Measurements from ENCODE around the gene ZNF205. TPM values are rescaled to one million over a fixed set of nuclear protein-coding genes. Genes with fewer than 3 reads are reported as not detected.
"Not testable (repeated sequence)": the region's sequence is repeated elsewhere in the genome, so short reads cannot be mapped to it uniquely, and the experiment has no call there.

Gene ZNF205
- total and polyA plus RNA-seq, 2 experiments from 2014 or later: 16.6 to 29.1 TPM

DNA sequence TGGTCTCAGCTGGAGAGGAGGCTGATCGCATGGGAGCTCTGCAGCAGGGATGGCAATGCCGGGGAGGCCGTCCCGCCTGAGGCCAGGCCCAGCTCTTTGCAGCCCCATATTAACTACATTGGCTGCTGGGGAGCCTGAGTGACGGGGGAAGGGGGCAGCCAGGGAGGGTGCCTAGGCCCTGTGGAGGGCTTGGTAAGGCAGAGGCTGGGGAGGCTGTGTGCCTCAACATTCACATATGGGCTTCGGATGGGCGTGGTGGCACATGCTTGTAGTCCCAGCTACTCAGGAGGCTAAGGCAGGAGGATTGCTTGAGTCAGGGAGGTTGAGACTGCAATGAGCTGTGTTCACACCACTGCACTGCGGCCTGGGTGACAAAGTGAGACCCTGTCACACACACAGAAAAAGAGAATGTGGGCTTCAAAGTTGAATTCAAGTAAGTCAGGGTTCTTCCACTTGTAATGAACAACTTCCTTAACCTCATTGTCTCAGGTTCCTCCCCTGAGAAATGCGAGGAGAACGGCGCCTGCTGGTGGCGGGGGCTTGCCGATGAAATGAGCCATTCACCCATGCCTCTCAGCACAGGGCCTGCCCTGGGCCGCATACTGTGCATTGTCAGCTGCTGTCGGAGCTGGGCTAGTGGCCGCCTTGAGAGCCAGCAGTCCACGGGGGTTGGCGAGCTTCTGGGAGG lies 39.7 kb upstream of the ZNF205 start:
- DNase-seq (ENCODE audit: low spot score) (peak; percentile 53), ATAC-seq (peak; percentile 71)
- not testable (repeated sequence) for H3K4me3 ChIP-seq; H3K9me3 Mint-ChIP-seq; H3K27ac ChIP-seq (ENCODE audit: low read depth); H3K4me3 Mint-ChIP-seq; H3K4me2 ChIP-seq; H3K9me2 ChIP-seq (ENCODE audit: insufficient read depth); H3K27me3 ChIP-seq (ENCODE audit: insufficient read depth); H3K79me2 ChIP-seq (replicated peaks; ENCODE audit: insufficient read depth); H2AFZ ChIP-seq; H3K4me1 ChIP-seq (ENCODE audit: insufficient read depth); H3F3A ChIP-seq (replicated peaks; ENCODE audit: low read depth); H3K36me3 ChIP-seq (ENCODE audit: insufficient read depth); H4K20me1 ChIP-seq (replicated peaks; ENCODE audit: insufficient read depth); H3K27ac Mint-ChIP-seq
- Mint-ChIP-seq H3K4me1 (peaks cover 33% of the 10 kb centered on the region), H3K36me3 (ENCODE audit: low read depth) (peaks cover 10% of the 10 kb centered on the region), H3K27me3 (ENCODE audit: insufficient read depth, low read depth, poor library complexity) (peaks cover 18% of the 10 kb centered on the region)
- TF ChIP-seq CTCF (conservative IDR thresholded peaks at IDR 0.05; ENCODE audit: low read depth in 2 of 2): peak in 1 of 2 experiments; percentile 60; a peak in 2 of 4 replicates

- Histone ChIP-seq H3K4me3 (no peak overlapping the region), H4K20me1 (replicated peaks; ENCODE audit: insufficient read depth) (no peaks in the 10 kb centered on the region), H3K36me3 (ENCODE audit: insufficient read depth) (no peaks in the 10 kb centered on the region), H3F3A (replicated peaks; ENCODE audit: low read depth) (no peaks in the 10 kb centered on the region), H3K4me2 (no peak overlapping the region), H3K27ac (ENCODE audit: low read depth) (no peak overlapping the region), H3K27me3 (ENCODE audit: insufficient read depth) (no peaks in the 10 kb centered on the region), H2AFZ (no peak overlapping the region), H3K9me2 (ENCODE audit: insufficient read depth) (no peaks in the 10 kb centered on the region), H3K79me2 (replicated peaks; ENCODE audit: insufficient read depth) (no peaks in the 10 kb centered on the region), H3K4me1 (ENCODE audit: insufficient read depth) (0 out of 2 replicates have a peak, but pooled peaks cover under 1% of the 10 kb centered on the region)
- H3K9me3 Mint-ChIP-seq: no peaks in the 10 kb centered on the region; the same call in 1 of the 3 replicates
- H3K27me3 Mint-ChIP-seq (ENCODE audit: insufficient read depth, low read depth, poor library complexity): peaks cover 15% of the 10 kb centered on the region
- H3K4me1 Mint-ChIP-seq: peaks cover 36% of the 10 kb centered on the region
- no peak for ATAC-seq
- H3K4me3 Mint-ChIP-seq: no peak overlapping the region
- no peak overlapping the region for H3K27ac Mint-ChIP-seq
- no peak for TF ChIP-seq NANOG (IDR thresholded peaks at IDR 0.05; ENCODE audit: borderline replicate concordance)
- TF ChIP-seq ZNF331 (CRISPR knock-in tag; IDR thresholded peaks at IDR 0.05; ENCODE audit: low read depth): no peak
- TF ChIP-seq JUNB (IDR thresholded peaks at IDR 0.05; ENCODE audit: unreplicated experiment): no peak
- TF ChIP-seq EZH2phosphoT487 (IDR thresholded peaks at IDR 0.05; ENCODE audit: unreplicated experiment): no peak
- TF ChIP-seq CREB1 (CRISPR knock-in tag; IDR thresholded peaks at IDR 0.05; ENCODE audit: low read depth): no peak
- no peak for DNase-seq (ENCODE audit: low spot score)
- H3K36me3 Mint-ChIP-seq (ENCODE audit: low read depth): peaks cover 17% of the 10 kb centered on the region
Observed at GRCh38 chr16:3073448-3073847, 38.9 kb upstream of the ZNF205 start.

GRCh38 chr16:3074860-3075522 lies 37.4 kb upstream of the ZNF205 start:
- Mint-ChIP-seq H3K36me3 (ENCODE audit: low read depth) (peaks cover 22% of the 10 kb centered on the region), H3K27me3 (ENCODE audit: insufficient read depth, low read depth, poor library complexity) (peaks cover 13% of the 10 kb centered on the region), H3K9me3 (no peaks in the 10 kb centered on the region; the same call in 2 of the 3 replicates), H3K4me1 (peaks cover 44% of the 10 kb centered on the region), H3K27ac (no peak overlapping the region), H3K4me3 (no peak overlapping the region)
- Histone ChIP-seq H4K20me1 (replicated peaks; ENCODE audit: insufficient read depth) (no peaks in the 10 kb centered on the region), H3F3A (replicated peaks; ENCODE audit: low read depth) (no peaks in the 10 kb centered on the region), H3K4me2 (no peak overlapping the region), H3K27ac (ENCODE audit: low read depth) (no peak overlapping the region), H3K9me2 (ENCODE audit: insufficient read depth) (no peaks in the 10 kb centered on the region), H3K4me3 (no peak overlapping the region), H3K36me3 (ENCODE audit: insufficient read depth) (no peaks in the 10 kb centered on the region), H3K27me3 (ENCODE audit: insufficient read depth) (no peaks in the 10 kb centered on the region), H3K4me1 (ENCODE audit: insufficient read depth) (peaks cover 9% of the 10 kb centered on the region), H2AFZ (no peak overlapping the region), H3K79me2 (replicated peaks; ENCODE audit: insufficient read depth) (no peaks in the 10 kb centered on the region)
- ATAC-seq: no peak
- DNase-seq (ENCODE audit: low spot score): no peak
- TF ChIP-seq, protein P1, sequence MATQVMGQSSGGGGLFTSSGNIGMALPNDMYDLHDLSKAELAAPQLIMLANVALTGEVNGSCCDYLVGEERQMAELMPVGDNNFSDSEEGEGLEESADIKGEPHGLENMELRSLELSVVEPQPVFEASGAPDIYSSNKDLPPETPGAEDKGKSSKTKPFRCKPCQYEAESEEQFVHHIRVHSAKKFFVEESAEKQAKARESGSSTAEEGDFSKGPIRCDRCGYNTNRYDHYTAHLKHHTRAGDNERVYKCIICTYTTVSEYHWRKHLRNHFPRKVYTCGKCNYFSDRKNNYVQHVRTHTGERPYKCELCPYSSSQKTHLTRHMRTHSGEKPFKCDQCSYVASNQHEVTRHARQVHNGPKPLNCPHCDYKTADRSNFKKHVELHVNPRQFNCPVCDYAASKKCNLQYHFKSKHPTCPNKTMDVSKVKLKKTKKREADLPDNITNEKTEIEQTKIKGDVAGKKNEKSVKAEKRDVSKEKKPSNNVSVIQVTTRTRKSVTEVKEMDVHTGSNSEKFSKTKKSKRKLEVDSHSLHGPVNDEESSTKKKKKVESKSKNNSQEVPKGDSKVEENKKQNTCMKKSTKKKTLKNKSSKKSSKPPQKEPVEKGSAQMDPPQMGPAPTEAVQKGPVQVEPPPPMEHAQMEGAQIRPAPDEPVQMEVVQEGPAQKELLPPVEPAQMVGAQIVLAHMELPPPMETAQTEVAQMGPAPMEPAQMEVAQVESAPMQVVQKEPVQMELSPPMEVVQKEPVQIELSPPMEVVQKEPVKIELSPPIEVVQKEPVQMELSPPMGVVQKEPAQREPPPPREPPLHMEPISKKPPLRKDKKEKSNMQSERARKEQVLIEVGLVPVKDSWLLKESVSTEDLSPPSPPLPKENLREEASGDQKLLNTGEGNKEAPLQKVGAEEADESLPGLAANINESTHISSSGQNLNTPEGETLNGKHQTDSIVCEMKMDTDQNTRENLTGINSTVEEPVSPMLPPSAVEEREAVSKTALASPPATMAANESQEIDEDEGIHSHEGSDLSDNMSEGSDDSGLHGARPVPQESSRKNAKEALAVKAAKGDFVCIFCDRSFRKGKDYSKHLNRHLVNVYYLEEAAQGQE (IDR thresholded peaks at IDR 0.05; ENCODE audit: unreplicated experiment): no peak
- TF ChIP-seq POLR2AphosphoS5 (IDR thresholded peaks at IDR 0.05; ENCODE audit: low read depth) (no peak), EZH2 (IDR thresholded peaks at IDR 0.05; ENCODE audit: low read depth, unreplicated experiment) (no peak), JUNB (IDR thresholded peaks at IDR 0.05; ENCODE audit: unreplicated experiment) (no peak), ZNF114 (CRISPR knock-in tag; IDR thresholded peaks at IDR 0.05) (no peak), CTCF (conservative IDR thresholded peaks at IDR 0.05; ENCODE audit: low read depth in 2 of 2) (no peak), ZNF331 (CRISPR knock-in tag; IDR thresholded peaks at IDR 0.05; ENCODE audit: low read depth) (no peak), CREB1 (CRISPR knock-in tag; IDR thresholded peaks at IDR 0.05; ENCODE audit: low read depth) (no peak), NANOG (IDR thresholded peaks at IDR 0.05; ENCODE audit: borderline replicate concordance) (no peak)
